ENCODE results near the gene OR2L8. TPM values are rescaled to one million over a fixed set of nuclear protein-coding genes. Genes with fewer than 3 reads are reported as not detected.
A peak's percentile ranks its signal among the peaks of the same experiment; 100 is the strongest.
"Not testable (repeated sequence)": the region's sequence is repeated elsewhere in the genome, so short reads cannot be mapped to it uniquely, and the experiment has no call there.

OR2L8 gene
- total and polyA plus RNA-seq, 9 of the 15 experiments (the other 6 are each of a cell fraction or from before 2014, with no cell fraction given) = not detected

DNA sequence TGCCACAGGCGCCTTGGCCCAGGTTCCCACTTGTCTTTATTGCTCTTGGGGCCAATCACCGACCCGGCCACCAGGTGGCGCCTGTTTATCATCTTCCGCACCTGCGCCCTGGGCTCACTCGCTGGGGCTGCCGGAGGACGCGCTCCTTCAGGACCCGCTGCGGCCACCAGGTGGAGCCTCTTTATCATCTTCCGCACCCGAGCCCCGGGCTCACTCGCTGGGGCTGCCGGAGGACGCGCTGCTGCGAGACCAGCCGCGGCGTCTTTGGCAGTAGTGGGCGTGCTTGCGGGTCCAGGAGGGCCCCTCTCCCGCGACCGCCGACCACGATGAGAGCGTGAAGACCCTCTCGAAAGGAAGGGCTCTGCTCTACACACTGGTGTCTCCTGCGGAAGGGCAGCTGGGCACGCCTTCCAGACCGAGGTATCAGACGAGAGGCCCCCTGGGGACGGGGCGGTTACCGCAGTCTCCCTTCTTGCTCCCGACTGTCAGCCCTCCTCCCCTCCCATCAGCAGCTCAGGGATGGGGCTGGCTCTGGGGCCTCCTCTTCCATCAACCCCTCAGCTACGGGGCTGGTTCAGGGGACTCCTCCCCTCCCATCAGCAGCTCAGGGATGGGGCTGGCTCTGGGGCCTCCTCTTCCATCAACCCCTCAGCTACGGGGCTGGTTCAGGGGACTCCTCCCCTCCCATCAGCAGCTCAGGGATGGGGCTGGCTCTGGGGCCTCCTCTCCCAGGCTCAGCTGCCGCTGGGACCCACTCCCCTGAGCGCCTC, 11.5 kb upstream of the OR2L8 start (continued):
- TF ChIP-seq, protein P1, sequence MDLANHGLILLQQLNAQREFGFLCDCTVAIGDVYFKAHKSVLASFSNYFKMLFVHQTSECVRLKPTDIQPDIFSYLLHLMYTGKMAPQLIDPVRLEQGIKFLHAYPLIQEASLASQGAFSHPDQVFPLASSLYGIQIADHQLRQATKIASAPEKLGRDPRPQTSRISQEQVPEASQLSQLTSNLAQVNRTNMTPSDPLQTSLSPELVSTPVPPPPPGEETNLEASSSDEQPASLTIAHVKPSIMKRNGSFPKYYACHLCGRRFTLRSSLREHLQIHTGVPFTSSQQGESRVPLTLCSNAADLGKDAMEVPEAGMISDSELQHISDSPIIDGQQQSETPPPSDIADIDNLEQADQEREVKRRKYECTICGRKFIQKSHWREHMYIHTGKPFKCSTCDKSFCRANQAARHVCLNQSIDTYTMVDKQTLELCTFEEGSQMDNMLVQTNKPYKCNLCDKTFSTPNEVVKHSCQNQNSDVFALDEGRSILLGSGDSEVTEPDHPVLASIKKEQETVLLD (IDR thresholded peaks at IDR 0.05) = 0 out of 2 replicates have a peak, but pooled peaks have one; percentile 26
- TF ChIP-seq, protein P2, sequence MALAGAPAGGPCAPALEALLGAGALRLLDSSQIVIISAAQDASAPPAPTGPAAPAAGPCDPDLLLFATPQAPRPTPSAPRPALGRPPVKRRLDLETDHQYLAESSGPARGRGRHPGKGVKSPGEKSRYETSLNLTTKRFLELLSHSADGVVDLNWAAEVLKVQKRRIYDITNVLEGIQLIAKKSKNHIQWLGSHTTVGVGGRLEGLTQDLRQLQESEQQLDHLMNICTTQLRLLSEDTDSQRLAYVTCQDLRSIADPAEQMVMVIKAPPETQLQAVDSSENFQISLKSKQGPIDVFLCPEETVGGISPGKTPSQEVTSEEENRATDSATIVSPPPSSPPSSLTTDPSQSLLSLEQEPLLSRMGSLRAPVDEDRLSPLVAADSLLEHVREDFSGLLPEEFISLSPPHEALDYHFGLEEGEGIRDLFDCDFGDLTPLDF (CRISPR knock-in tag; IDR thresholded peaks at IDR 0.05) = peak; percentile 30; the same call in 1 of the 2 replicates
- peak; percentile 76 for TF ChIP-seq GABPA (tag; conservative IDR thresholded peaks at IDR 0.05; ENCODE audit: low read depth)
- TF ChIP-seq ZNF263 (CRISPR knock-in tag; IDR thresholded peaks at IDR 0.05; ENCODE audit: borderline replicate concordance) = peak; percentile 75; the same call in 1 of the 2 replicates
- TF ChIP-seq KLF13 (tag; IDR thresholded peaks at IDR 0.05; ENCODE audit: borderline replicate concordance, low read depth) = 0 out of 2 replicates have a peak, but pooled peaks have one; percentile 11
- TF ChIP-seq PHF8 (IDR thresholded peaks at IDR 0.05; ENCODE audit: borderline replicate concordance, low read length) = peak; percentile 59; the same call in 1 of the 2 replicates
- TF ChIP-seq PHF20 (IDR thresholded peaks at IDR 0.05; ENCODE audit: partially characterized antibody) = peak; percentile 49
- peak; percentile 63 for TF ChIP-seq MYC (IDR thresholded peaks at IDR 0.05; ENCODE audit: low read depth, low read length)
- TF ChIP-seq MYC (CRISPR knock-in tag; IDR thresholded peaks at IDR 0.05; ENCODE audit: borderline replicate concordance, low read depth); ATF1 (CRISPR knock-in tag; IDR thresholded peaks at IDR 0.05): not testable (repeated sequence)
- TF ChIP-seq TRIM24 (IDR thresholded peaks at IDR 0.05) = peak in 1 of 2 experiments; percentile 14; a peak in 1 of 4 replicates
- peak; percentile 55; the same call in 1 of the 2 replicates for TF ChIP-seq TRIM28 (IDR thresholded peaks at IDR 0.05)
- TF ChIP-seq CBFB (CRISPR knock-in tag; IDR thresholded peaks at IDR 0.05) = 0 out of 2 replicates have a peak, but pooled peaks have one; percentile 29
- peak; percentile 64 for TF ChIP-seq KLF16 (IDR thresholded peaks at IDR 0.05)
- TF ChIP-seq, protein P3, sequence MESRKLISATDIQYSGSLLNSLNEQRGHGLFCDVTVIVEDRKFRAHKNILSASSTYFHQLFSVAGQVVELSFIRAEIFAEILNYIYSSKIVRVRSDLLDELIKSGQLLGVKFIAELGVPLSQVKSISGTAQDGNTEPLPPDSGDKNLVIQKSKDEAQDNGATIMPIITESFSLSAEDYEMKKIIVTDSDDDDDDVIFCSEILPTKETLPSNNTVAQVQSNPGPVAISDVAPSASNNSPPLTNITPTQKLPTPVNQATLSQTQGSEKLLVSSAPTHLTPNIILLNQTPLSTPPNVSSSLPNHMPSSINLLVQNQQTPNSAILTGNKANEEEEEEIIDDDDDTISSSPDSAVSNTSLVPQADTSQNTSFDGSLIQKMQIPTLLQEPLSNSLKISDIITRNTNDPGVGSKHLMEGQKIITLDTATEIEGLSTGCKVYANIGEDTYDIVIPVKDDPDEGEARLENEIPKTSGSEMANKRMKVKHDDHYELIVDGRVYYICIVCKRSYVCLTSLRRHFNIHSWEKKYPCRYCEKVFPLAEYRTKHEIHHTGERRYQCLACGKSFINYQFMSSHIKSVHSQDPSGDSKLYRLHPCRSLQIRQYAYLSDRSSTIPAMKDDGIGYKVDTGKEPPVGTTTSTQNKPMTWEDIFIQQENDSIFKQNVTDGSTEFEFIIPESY (CRISPR knock-in tag; IDR thresholded peaks at IDR 0.05) = peak; percentile 62; the same call in 1 of the 2 replicates
- TF ChIP-seq L3MBTL2 (IDR thresholded peaks at IDR 0.05) = peak; percentile 53; the same call in 1 of the 2 replicates
- TF ChIP-seq ATF1 (tag; IDR thresholded peaks at IDR 0.05) = peak; percentile 52
- TF ChIP-seq, protein P4, sequence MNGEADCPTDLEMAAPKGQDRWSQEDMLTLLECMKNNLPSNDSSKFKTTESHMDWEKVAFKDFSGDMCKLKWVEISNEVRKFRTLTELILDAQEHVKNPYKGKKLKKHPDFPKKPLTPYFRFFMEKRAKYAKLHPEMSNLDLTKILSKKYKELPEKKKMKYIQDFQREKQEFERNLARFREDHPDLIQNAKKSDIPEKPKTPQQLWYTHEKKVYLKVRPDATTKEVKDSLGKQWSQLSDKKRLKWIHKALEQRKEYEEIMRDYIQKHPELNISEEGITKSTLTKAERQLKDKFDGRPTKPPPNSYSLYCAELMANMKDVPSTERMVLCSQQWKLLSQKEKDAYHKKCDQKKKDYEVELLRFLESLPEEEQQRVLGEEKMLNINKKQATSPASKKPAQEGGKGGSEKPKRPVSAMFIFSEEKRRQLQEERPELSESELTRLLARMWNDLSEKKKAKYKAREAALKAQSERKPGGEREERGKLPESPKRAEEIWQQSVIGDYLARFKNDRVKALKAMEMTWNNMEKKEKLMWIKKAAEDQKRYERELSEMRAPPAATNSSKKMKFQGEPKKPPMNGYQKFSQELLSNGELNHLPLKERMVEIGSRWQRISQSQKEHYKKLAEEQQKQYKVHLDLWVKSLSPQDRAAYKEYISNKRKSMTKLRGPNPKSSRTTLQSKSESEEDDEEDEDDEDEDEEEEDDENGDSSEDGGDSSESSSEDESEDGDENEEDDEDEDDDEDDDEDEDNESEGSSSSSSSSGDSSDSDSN (IDR thresholded peaks at IDR 0.05; ENCODE audit: borderline replicate concordance in 1 of 2, low read depth in 2 of 2, low read length in 2 of 2) = peak; percentile 80 to 89
- 0 out of 2 replicates have a peak, but pooled peaks have one; percentile 48 for TF ChIP-seq TARDBP (IDR thresholded peaks at IDR 0.05)

Measured in K562 (cell line).